Loucy (cell line): ENCODE measurements around the gene PLPP6.
A peak's percentile ranks its signal among the peaks of the same experiment; 100 is the strongest.

Experiments used
- H2AFZ ChIP-seq: fragments of 200-600 bp; sonication (generic); 2 replicates; pipeline ENCODE4 v1.6.0; 2016; ENCODE audit warnings: antibody characterized with exemption, mild to moderate bottlenecking, low read length, moderate library complexity
- H3F3A ChIP-seq: fragments of 200-600 bp; 2 replicates; pipeline ENCODE4 v1.6.0; 2016; ENCODE audit warnings: antibody characterized with exemption, low read depth, mild to moderate bottlenecking
- H3K27me3 ChIP-seq: fragments of 200-600 bp; sonication (generic); 2 replicates; pipeline ENCODE4 v1.6.1; 2014; ENCODE audit warnings: low read length, mild to moderate bottlenecking; ENCODE audit not compliant: insufficient read depth, poor library complexity, severe bottlenecking
- H3K36me3 ChIP-seq: fragments of 200-600 bp; sonication (generic); 2 replicates; pipeline ENCODE4 v1.6.1; 2016; ENCODE audit warnings: low read length; ENCODE audit not compliant: insufficient read depth
- H3K4me1 ChIP-seq: fragments of 200-600 bp; sonication (generic); 2 replicates; pipeline ENCODE4 v1.5.1; 2014; ENCODE audit warnings: low read length, mild to moderate bottlenecking; ENCODE audit not compliant: insufficient read depth, poor library complexity, severe bottlenecking
- H3K4me2 ChIP-seq: fragments of 200-600 bp; sonication (generic); 2 replicates; pipeline ENCODE4 v1.6.0; 2014; ENCODE audit warnings: antibody characterized with exemption, low read length, low read depth, mild to moderate bottlenecking; ENCODE audit not compliant: poor library complexity, severe bottlenecking
- H3K4me3 ChIP-seq: fragments of 200-600 bp; sonication (generic); 2 replicates; pipeline ENCODE4 v1.5.1; 2014; ENCODE audit warnings: low read length, mild to moderate bottlenecking, mixed read lengths; ENCODE audit not compliant: poor library complexity, severe bottlenecking
- H3K79me2 ChIP-seq: fragments of 200-600 bp; sonication (generic); 2 replicates; pipeline ENCODE4 v1.6.1; 2014; ENCODE audit warnings: low read length; ENCODE audit not compliant: insufficient read depth
- H3K9ac ChIP-seq: fragments of 200-600 bp; sonication (generic); 2 replicates; pipeline ENCODE4 v1.6.0; 2014; ENCODE audit warnings: mild to moderate bottlenecking, low read depth, low read length, moderate library complexity; ENCODE audit not compliant: poor library complexity, severe bottlenecking
- H3K9me2 ChIP-seq: fragments of 200-600 bp; sonication (generic); replicated peaks from 2 replicates; pipeline ENCODE4 v1.6.1; 2016; ENCODE audit warnings: low read depth, low read length, mixed read lengths
- H3K9me3 ChIP-seq: fragments of 200-600 bp; sonication (generic); 2 replicates; pipeline ENCODE4 v1.6.1; 2014; ENCODE audit warnings: mild to moderate bottlenecking, antibody characterized with exemption, low read length, low read depth; ENCODE audit not compliant: insufficient read depth
- H4K20me1 ChIP-seq: fragments of 200-600 bp; sonication (generic); 2 replicates; pipeline ENCODE4 v1.6.0; 2014; ENCODE audit warnings: antibody characterized with exemption, low read length, mild to moderate bottlenecking; ENCODE audit not compliant: insufficient read depth, poor library complexity, severe bottlenecking
- CTCF ChIP-seq: fragments of 200-600 bp; sonication (generic); conservative IDR thresholded peaks from 2 replicates; pipeline ENCODE4 v1.5.1; 2014; ENCODE audit warnings: mild to moderate bottlenecking, antibody characterized with exemption, low read length
- EZH2phosphoT487 ChIP-seq: fragments of 200-600 bp; IDR thresholded peaks from 2 replicates; pipeline ENCODE4 v1.6.1; 2018; ENCODE audit warnings: antibody characterized with exemption, mild to moderate bottlenecking, moderate library complexity, borderline replicate concordance

PLPP6 gene

GRCh38 chr9:4661165-4661564 lies 929 bp upstream of the PLPP6 start:
- Histone ChIP-seq H3K79me2 (no peaks in the 10 kb centered on the region), H3K36me3 (no peaks in the 10 kb centered on the region), H4K20me1 (no peaks in the 10 kb centered on the region), H3K4me2 (peak overlapping the region; percentile 85), H2AFZ (no peak overlapping the region; the same call in 1 of the 2 replicates), H3K9me3 (no peaks in the 10 kb centered on the region), H3K27me3 (peaks cover 6% of the 10 kb centered on the region), H3F3A (peaks cover 6% of the 10 kb centered on the region; the same call in 1 of the 2 replicates), H3K4me3 (peak overlapping the region; percentile 77), H3K4me1 (peaks cover 24% of the 10 kb centered on the region), H3K9me2 (no peaks in the 10 kb centered on the region), H3K9ac (no peak overlapping the region)
- TF ChIP-seq EZH2phosphoT487 (no peak), CTCF (no peak)

- no peak for TF ChIP-seq EZH2phosphoT487
- no peaks in the 10 kb centered on the region for H3K9me3 ChIP-seq
- peaks cover 28% of the 10 kb centered on the region for H3K4me1 ChIP-seq
- H3K9me2 ChIP-seq, result no peaks in the 10 kb centered on the region
- peak overlapping the region; percentile 73 for H3K9ac ChIP-seq
- H4K20me1 ChIP-seq, result no peaks in the 10 kb centered on the region
- H3K27me3 ChIP-seq, result peaks cover 10% of the 10 kb centered on the region
- H3K4me2 ChIP-seq, result peak overlapping the region; percentile 85
- no peaks in the 10 kb centered on the region for H3K36me3 ChIP-seq
- peaks cover 6% of the 10 kb centered on the region; the same call in 1 of the 2 replicates for H3F3A ChIP-seq
- H3K4me3 ChIP-seq, result peak overlapping the region; percentile 77
- no peaks in the 10 kb centered on the region for H3K79me2 ChIP-seq
- peak overlapping the region; percentile 87 for H2AFZ ChIP-seq
Measured at GRCh38 chr9:4661611-4662010, 483 bp upstream of the PLPP6 start.

GRCh38 chr9:4662989-4663792 lies 1.1 kb downstream of the PLPP6 start:
- no peaks in the 10 kb centered on the region for H3K9me2 ChIP-seq
- H3K4me2 ChIP-seq, result peak overlapping the region; percentile 85
- no peaks in the 10 kb centered on the region for H3K36me3 ChIP-seq
- peak overlapping the region; percentile 73 for H3K9ac ChIP-seq
- TF ChIP-seq EZH2phosphoT487 (no peak), CTCF (no peak)
- H3K4me3 ChIP-seq, result peak overlapping the region; percentile 77
- H3K79me2 ChIP-seq, result no peaks in the 10 kb centered on the region
- no peaks in the 10 kb centered on the region for H3K9me3 ChIP-seq
- no peak overlapping the region for H2AFZ ChIP-seq
- H4K20me1 ChIP-seq, result no peaks in the 10 kb centered on the region
- peaks cover 14% of the 10 kb centered on the region for H3K27me3 ChIP-seq
- H3F3A ChIP-seq, result peaks cover 6% of the 10 kb centered on the region; the same call in 1 of the 2 replicates
- peaks cover 31% of the 10 kb centered on the region for H3K4me1 ChIP-seq
